K562 (cell line): ENCODE data around the gene TIMM10. TPM values are rescaled to one million over a fixed set of nuclear protein-coding genes. Genes with fewer than 3 reads are reported as not detected.

ENCODE experiments used
- ATAC-seq: fragments of 200-7000 bp; cut with Tn5 transposase; 3 replicates; pipeline ENCODE4 v1.9.1; 2020; ENCODE audit warnings: moderate library complexity
- BruUV-seq: library from RNA; stranded (reverse); fragments of 400-500 nt; replicated peaks from 2 replicates; lab custom pipeline; 2021; lab: Mats Ljungman, UMichigan
- CTCF ChIA-PET: fragments of 300-600 bp; formaldehyde crosslinking; extraction: SDS; loops from one replicate; lab custom pipeline; 2021; ENCODE audit warnings: low intra/inter-chr PET ratio; lab: Yijun Ruan, JAX
- POLR2A ChIA-PET: fragments of 300-600, 350-650 bp; sonication (Branson Sonifier 250); formaldehyde crosslinking; extraction: SDS; loops from one replicate; lab custom pipeline; 2021; ENCODE audit warnings: antibody characterized with exemption, inconsistent platforms; lab: Yijun Ruan, JAX
- DNase-seq, 4 experiments: peaks; one replicate each; pipeline versions ENCODE4 v3.0.0 to v3.0.0-alpha.2; 2011 to 2018; ENCODE audit warnings: low spot score in 3 of 4, mixed read lengths in 3 of 4; ENCODE audit errors: extremely low read depth in 1 of 4
- FAIRE-seq: peaks from 2 replicates; lab custom pipeline; 2011; peaks lifted over from hg19 to GRCh38; lab: Jason Lieb, UNC
- H2AFZ ChIP-seq: 2 replicates; pipeline ENCODE4 v1.6.0; 2011; ENCODE audit warnings: low read depth, low read length, control low read depth, inconsistent platforms
- H3K27ac ChIP-seq: fragments of 200-600 bp; 3 replicates; pipeline ENCODE4 v1.8.0; 2011; ENCODE audit warnings: low read depth, mild to moderate bottlenecking, control low read depth, inconsistent platforms, low read length, moderate library complexity, mixed read lengths; ENCODE audit errors: extremely low read depth
- H3K27me3 ChIP-seq, 2 experiments: fragments of 300-600 bp in 1 of 2; 2 replicates in 1 of 2; 3 replicates in 1 of 2; pipeline versions ENCODE4 v1.6.0 to v1.8.0; 2011; ENCODE audit warnings: inconsistent platforms in 2 of 2, low read length in 2 of 2, mild to moderate bottlenecking in 1 of 2, mixed read lengths in 1 of 2, moderate library complexity in 1 of 2; ENCODE audit not compliant: control insufficient read depth in 2 of 2, insufficient read depth in 2 of 2
- H3K36me3 ChIP-seq: fragments of 300-600 bp; 3 replicates; pipeline ENCODE4 v1.8.0; 2011; ENCODE audit warnings: mild to moderate bottlenecking, low read length, inconsistent platforms; ENCODE audit not compliant: control insufficient read depth, insufficient read depth
- H3K4me1 ChIP-seq, 2 experiments: fragments of 200-600 bp in 1 of 2; replicated peaks in 1 of 2; 2 replicates in 1 of 2; 3 replicates in 1 of 2; pipeline versions ENCODE4 v1.5.1 to v1.8.0; 2011; ENCODE audit warnings: inconsistent platforms in 2 of 2, low read length in 2 of 2, mild to moderate bottlenecking in 1 of 2, mixed read lengths in 1 of 2, moderate library complexity in 1 of 2; ENCODE audit not compliant: control insufficient read depth in 2 of 2, insufficient read depth in 2 of 2
- H3K4me2 ChIP-seq: 2 replicates; pipeline ENCODE4 v1.6.1; 2011; ENCODE audit warnings: low read length, control low read depth, inconsistent platforms, mixed read lengths; ENCODE audit not compliant: insufficient read depth
- H3K4me3 ChIP-seq: fragments of 200-600 bp; sonication (generic), shearing (Covaris generic); 2 replicates; pipeline ENCODE4 v1.5.1; 2016; ENCODE audit warnings: control low read depth, inconsistent platforms
- H3K79me2 ChIP-seq: fragments of 200-600 bp; 3 replicates; pipeline ENCODE4 v1.8.0; 2011; ENCODE audit warnings: low read length, inconsistent platforms; ENCODE audit not compliant: control insufficient read depth, insufficient read depth
- H3K9ac ChIP-seq, 2 experiments: 2 replicates each; pipeline versions ENCODE4 v1.6.0 to v1.6.1; 2011; ENCODE audit warnings: low read depth in 2 of 2, low read length in 2 of 2, control low read depth in 1 of 2, inconsistent platforms in 1 of 2, mild to moderate bottlenecking in 1 of 2, mixed read lengths in 1 of 2; ENCODE audit not compliant: insufficient read depth in 1 of 2
- H3K9me1 ChIP-seq: one replicate; pipeline ENCODE4 v1.6.0; 2011; ENCODE audit warnings: inconsistent platforms, mild to moderate bottlenecking, low read length, moderate library complexity; ENCODE audit not compliant: control insufficient read depth, insufficient read depth
- H3K9me3 ChIP-seq: replicated peaks from 2 replicates; pipeline ENCODE4 v1.5.1; 2011; ENCODE audit warnings: low read depth, low read length, inconsistent platforms; ENCODE audit not compliant: control insufficient read depth, insufficient read depth
- H4K20me1 ChIP-seq: replicated peaks from 2 replicates; pipeline ENCODE4 v1.6.1; 2011; ENCODE audit warnings: low read length, inconsistent platforms, mixed read lengths; ENCODE audit not compliant: control insufficient read depth, insufficient read depth
- BCOR ChIP-seq: fragments of 450-650 bp; IDR thresholded peaks from 2 replicates; pipeline ENCODE4 v1.6.1; 2016
- FOXO4 ChIP-seq: fragments of 450-650 bp; formaldehyde crosslinking; IDR thresholded peaks from 2 replicates; pipeline ENCODE4 v1.4.0; 2020; ENCODE audit warnings: mild to moderate bottlenecking, moderate library complexity
- MXI1 ChIP-seq: IDR thresholded peaks from 2 replicates; pipeline ENCODE4 v1.6.1; 2011; ENCODE audit warnings: low read depth, mild to moderate bottlenecking, improper control_type of control experiment, low read length
- NCOA6 ChIP-seq: fragments of 450-650 bp; IDR thresholded peaks from 2 replicates; pipeline ENCODE4 v1.6.1; 2017; ENCODE audit warnings: mild to moderate bottlenecking
- RBM25 ChIP-seq: fragments of 200-400 bp; formaldehyde crosslinking; IDR thresholded peaks from 2 replicates; pipeline ENCODE4 v1.6.1; 2018; ENCODE audit warnings: low read length, low read depth, moderate library complexity; ENCODE audit not compliant: severe bottlenecking
- ZBTB2 ChIP-seq: fragments of 450-650 bp; IDR thresholded peaks from 2 replicates; pipeline ENCODE4 v1.6.1; 2016; ENCODE audit warnings: antibody characterized with exemption
- ZMIZ1 ChIP-seq, 2 experiments: fragments of 150-350 bp in 1 of 2; IDR thresholded peaks; 2 replicates each; pipeline ENCODE4 v1.6.1; 2012 to 2016; ENCODE audit warnings: low read depth in 2 of 2, low read length in 2 of 2, mild to moderate bottlenecking in 1 of 2, moderate library complexity in 1 of 2
- WGBS: fragments of 100-300 bp; shearing (Covaris generic); methylation state at CpG from one replicate; pipeline ENCODE4 v1.1.6; 2016; ENCODE audit warnings: low coverage, mixed read lengths; ENCODE audit not compliant: insufficient coverage; ENCODE audit errors: missing lambda C conversion rate; 5-methylcytosine and 5-hydroxymethylcytosine counted together
- in situ Hi-C: fragments of 300-500 bp; cut with MboI; formaldehyde crosslinking; loops from 4 replicates; pipeline ENCODE4 v1.15.0; 2018; ENCODE audit warnings: inconsistent platforms, mixed read lengths
- intact Hi-C: fragments of 100-400 bp; cut with micrococcal nuclease; formaldehyde crosslinking; loops from 2 replicates; pipeline ENCODE4 v1.14.2; 2022
- polyA plus RNA-seq, 8 experiments: library from polyadenylated mRNA; depleted of rRNA in 4 of 8; stranded (reverse) in 5 of 8; unstranded in 3 of 8; fragments of >200 nt; fragmentation: Nextera tagmentation in 2 of 8; fragmentation: Illumina TruSeq in 1 of 8; extraction: Ambion mirVana in 2 of 8; extraction: Trizol in 1 of 8; gene quantifications; 2 replicates each; pipeline versions ENCODE4 v1.2.1 to v1.2.3, GENCODE V29; 2011 to 2014; ENCODE audit warnings: inconsistent platforms in 1 of 8, missing spikeins in 1 of 8
- total RNA-seq, 7 experiments: library from RNA; depleted of rRNA in 6 of 7; stranded (reverse); fragments of >200 nt in 6 of 7; fragmentation: Illumina TruSeq in 2 of 7; extraction: Trizol in 2 of 7; gene quantifications; 2 replicates each; pipeline versions ENCODE4 v1.2.1 to v1.2.3, GENCODE V29; 2011 to 2021; ENCODE audit warnings: low replicate concordance in 1 of 7

TIMM10 gene
- total and polyA plus RNA-seq, 9 of the 15 experiments (the other 6 are each of a cell fraction or from before 2014, with no cell fraction given), result 109 to 553 (median 172) TPM

- no peak overlapping the region for H3K4me3 ChIP-seq
- H3K9me3 ChIP-seq, result no peaks in the 10 kb centered on the region
- H3K79me2 ChIP-seq, result 0 out of 3 replicates have a peak, but pooled peaks cover 3% of the 10 kb centered on the region
- H3K9ac ChIP-seq, result peak overlapping the region in 1 of 2 experiments; percentile 53; a peak in 1 of 4 replicates
- 79% methylated on average over 9 of the region's 9 CpGs for WGBS
- no peaks in the 10 kb centered on the region for H3K9me1 ChIP-seq
- peaks cover 20% of the 10 kb centered on the region for H4K20me1 ChIP-seq
- in situ Hi-C loops (no loop called here), intact Hi-C loops (no loop called here)
- ATAC-seq (no peak), DNase-seq (no peak), FAIRE-seq (no peak)
- H3K27ac ChIP-seq, result no peak overlapping the region
- ChIA-PET POLR2A (no interaction called here), CTCF (no interaction called here)
- H3K27me3 ChIP-seq, result no peaks in the 10 kb centered on the region
- TSS peak; percentile 15 for BruUV-seq
- H2AFZ ChIP-seq, result no peak overlapping the region
- H3K4me1 ChIP-seq, result peaks cover 23 to 26% of the 10 kb centered on the region in 2 experiments
- H3K36me3 ChIP-seq, result peaks cover 76% of the 10 kb centered on the region
- no peak for TF ChIP-seq FOXO4
- no peak for TF ChIP-seq MXI1
- no peak for TF ChIP-seq NCOA6
- no peak for TF ChIP-seq ZBTB2
- peak; percentile 78 for TF ChIP-seq RBM25
- TF ChIP-seq BCOR, result no peak
- TF ChIP-seq ZMIZ1 (IDR thresholded peaks at IDR 0.05; ENCODE audit: low read depth in 2 of 2, low read length in 2 of 2), result no peak
- H3K4me2 ChIP-seq, result no peak overlapping the region
Observed at GRCh38 chr11:57496109-57496820, 34.3 kb downstream of the TIMM10 start.
